ENCODE measurements around the gene TACC2.
"Not testable (repeated sequence)": the region's sequence is repeated elsewhere in the genome, so short reads cannot be mapped to it uniquely, and the experiment has no call there.

TACC2 gene, protein sequence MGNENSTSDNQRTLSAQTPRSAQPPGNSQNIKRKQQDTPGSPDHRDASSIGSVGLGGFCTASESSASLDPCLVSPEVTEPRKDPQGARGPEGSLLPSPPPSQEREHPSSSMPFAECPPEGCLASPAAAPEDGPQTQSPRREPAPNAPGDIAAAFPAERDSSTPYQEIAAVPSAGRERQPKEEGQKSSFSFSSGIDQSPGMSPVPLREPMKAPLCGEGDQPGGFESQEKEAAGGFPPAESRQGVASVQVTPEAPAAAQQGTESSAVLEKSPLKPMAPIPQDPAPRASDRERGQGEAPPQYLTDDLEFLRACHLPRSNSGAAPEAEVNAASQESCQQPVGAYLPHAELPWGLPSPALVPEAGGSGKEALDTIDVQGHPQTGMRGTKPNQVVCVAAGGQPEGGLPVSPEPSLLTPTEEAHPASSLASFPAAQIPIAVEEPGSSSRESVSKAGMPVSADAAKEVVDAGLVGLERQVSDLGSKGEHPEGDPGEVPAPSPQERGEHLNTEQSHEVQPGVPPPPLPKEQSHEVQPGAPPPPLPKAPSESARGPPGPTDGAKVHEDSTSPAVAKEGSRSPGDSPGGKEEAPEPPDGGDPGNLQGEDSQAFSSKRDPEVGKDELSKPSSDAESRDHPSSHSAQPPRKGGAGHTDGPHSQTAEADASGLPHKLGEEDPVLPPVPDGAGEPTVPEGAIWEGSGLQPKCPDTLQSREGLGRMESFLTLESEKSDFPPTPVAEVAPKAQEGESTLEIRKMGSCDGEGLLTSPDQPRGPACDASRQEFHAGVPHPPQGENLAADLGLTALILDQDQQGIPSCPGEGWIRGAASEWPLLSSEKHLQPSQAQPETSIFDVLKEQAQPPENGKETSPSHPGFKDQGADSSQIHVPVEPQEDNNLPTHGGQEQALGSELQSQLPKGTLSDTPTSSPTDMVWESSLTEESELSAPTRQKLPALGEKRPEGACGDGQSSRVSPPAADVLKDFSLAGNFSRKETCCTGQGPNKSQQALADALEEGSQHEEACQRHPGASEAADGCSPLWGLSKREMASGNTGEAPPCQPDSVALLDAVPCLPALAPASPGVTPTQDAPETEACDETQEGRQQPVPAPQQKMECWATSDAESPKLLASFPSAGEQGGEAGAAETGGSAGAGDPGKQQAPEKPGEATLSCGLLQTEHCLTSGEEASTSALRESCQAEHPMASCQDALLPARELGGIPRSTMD (N-terminal part only)

GRCh38 chr10:121988361-121989324 is at the start of gene TACC2:
Gene TACC2 (plus strand): TSS chr10:121989163. CDS start chr10:122021982, 32,819 bp downstream.
- no peak for DNase-seq (ENCODE audit: low read depth)

- no peak for DNase-seq (ENCODE audit: low read depth)
Measured at GRCh38 chr10:121941532-121941931, 47.4 kb upstream of the TACC2 start.

- peak; percentile 83 for DNase-seq (ENCODE audit: low read depth)
Measured at GRCh38 chr10:121942749-121943416, 46.1 kb upstream of the TACC2 start.

- DNase-seq (ENCODE audit: low read depth), result no peak
Measured at GRCh38 chr10:121947343-121948330, 41.3 kb upstream of the TACC2 start.

- DNase-seq (ENCODE audit: low read depth), result no peak
Measured at GRCh38 chr10:121949049-121949448, 39.9 kb upstream of the TACC2 start.

DNA sequence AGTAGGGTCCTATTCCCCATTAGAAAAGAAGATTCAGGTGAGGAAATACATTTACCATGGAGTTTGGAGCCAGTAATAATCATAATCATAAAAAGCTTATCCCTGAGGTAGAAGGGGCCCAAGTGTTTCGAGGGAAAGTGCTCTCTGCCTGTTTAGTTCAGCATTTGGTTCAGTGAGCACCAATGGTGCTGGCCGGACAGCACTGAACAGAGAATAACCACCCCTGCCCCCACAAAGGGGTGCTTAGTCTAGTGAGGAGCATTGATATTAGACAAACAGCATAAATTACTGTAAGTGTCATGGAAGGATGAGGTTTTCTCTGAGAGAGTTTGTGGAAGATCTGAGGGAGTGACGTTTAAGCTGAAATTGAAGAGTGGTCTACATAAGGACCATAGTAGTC is 39.5 kb upstream of the TACC2 start:
- DNase-seq (ENCODE audit: low read depth), result no peak

GRCh38 chr10:121952226-121952625 is 36.7 kb upstream of the TACC2 start:
- DNase-seq (ENCODE audit: low read depth), result no peak

- DNase-seq (ENCODE audit: low read depth), result no peak
Measured at GRCh38 chr10:121956111-121957061, 32.6 kb upstream of the TACC2 start.

DNA sequence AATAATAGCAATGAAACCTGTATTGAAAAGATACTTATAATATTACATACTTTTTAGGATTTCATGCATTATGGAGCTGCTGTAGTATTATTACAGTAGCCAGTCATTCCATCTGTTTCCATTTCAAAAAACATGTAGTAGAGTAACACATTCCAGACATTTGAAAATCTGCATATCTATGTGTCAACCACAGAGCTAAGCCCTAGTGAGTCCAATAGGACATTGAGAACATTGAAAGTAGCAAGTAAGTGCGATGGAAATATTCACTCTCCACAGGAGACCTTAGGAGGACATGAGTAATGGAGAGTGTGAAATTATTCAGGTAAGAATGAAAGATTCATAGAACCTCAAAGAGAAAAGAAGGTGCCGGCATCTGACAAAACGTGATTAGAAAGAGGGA is 29.3 kb upstream of the TACC2 start:
- no peak for DNase-seq (ENCODE audit: low read depth)

DNA sequence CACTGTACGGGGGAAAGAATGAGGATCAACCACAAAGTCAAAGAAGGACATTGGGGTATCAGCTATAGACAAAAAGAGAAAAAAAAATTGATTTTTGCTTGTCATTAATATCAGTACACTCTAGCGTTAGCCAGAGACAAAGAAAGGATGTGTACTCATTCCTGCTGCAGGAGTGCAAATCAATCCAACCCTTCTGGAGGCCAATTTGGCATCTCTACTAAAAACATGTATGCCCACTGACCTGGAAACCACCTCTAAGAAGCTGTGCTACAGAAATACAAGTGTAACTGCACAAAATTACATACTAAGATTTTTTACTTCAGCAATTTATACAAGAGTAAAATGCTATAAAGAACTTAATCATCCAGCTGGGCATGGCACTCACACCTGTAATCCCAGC is 27.5 kb upstream of the TACC2 start:
- no peak for DNase-seq (ENCODE audit: low read depth)

GRCh38 chr10:121965996-121966395 is 23.0 kb upstream of the TACC2 start:
- DNase-seq (ENCODE audit: low read depth), result no peak

- DNase-seq (ENCODE audit: low read depth), result not testable (repeated sequence)
Measured at GRCh38 chr10:121969086-121969485, 19.9 kb upstream of the TACC2 start.

DNA sequence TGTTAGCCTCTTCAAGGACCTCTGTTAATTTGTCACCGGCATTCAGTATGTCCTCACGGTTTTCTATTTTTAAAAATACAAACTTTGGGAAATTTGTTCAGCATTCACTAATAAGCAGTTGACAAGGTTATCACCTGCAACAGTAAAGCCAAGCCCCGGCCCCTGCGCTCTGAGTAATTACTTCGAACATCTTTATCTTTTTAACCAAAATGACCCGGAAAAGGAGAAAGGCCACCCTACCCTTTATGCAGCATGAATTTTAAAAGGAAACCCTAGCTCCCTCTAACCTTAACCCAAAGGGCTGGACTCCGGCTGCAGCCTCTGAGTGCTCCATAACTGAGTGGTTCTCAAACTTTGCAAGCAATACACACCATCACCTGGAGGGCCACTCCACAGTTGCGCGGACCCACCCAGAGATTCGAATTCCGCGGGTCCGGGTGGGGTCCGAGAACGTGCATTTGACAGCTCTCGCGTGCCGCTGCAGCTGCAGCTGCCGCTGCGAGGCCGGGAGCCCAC is 14.9 kb upstream of the TACC2 start:
- DNase-seq (ENCODE audit: low read depth), result no peak

DNA sequence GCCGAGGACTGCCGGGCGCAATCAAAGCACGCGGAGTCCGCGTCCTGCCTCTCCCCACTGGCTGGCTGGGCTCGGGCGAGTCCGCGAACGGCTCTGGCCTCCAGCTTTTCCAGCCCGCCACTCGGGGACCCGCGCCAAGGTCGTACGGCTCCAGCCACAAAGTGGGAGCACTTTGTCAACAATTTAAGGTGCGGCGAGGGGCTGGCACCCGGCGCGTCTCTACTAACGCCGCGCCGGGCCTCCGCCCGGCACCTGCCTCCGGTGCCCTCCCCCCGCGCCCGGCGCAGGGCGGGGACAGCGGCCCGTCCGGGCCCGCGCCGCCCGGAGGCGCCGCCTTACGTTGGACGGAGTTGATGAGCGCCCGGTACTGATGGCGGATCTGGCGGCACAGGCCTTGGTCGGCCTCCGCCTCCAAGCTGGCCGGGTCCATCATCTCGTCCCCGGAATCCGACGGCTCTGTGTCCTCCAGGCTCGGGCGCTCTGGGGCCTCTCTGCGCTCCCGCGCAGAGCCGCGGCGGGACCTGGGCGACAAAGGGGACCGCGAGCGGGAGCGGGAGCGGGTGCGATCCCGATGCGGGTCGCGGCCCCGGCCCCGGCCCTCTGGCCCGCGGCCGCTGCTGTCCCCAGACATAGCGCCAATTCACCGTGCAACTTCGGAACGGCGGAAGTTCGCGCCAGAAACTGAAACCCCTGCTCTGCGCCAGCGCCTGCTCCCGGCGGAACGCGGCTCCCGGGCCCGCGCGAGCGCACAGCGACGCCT is 14.2 kb upstream of the TACC2 start, which contains the start of gene NSMCE4A:
Gene NSMCE4A (minus strand): TSS at position 683 of the 760 bp plus-strand sequence. CDS start 52 bp downstream, at position 631.
- DNase-seq (ENCODE audit: low read depth), result peak; percentile 33

GRCh38 chr10:121975295-121976086 is 13.5 kb upstream of the TACC2 start:
- no peak for DNase-seq (ENCODE audit: low read depth)

DNA sequence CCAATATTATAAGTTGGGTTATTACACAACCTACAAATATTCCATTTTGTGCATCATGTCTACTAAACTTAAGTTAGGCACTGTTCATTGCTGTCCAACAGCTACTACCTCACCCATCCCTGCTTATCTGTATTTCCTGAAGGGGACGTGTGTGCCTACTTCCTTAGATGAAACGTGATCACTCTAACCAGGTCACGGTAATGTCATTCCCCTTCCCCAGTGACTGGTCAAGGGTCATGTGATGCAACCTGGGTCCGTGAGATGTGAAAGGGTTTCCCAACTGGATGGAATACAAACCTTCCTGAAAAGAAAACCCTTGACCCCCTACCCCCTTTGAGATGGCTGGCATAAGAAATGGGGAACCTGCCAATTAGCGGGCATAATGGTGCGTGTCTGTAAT is 12.4 kb upstream of the TACC2 start:
- DNase-seq (ENCODE audit: low read depth), result no peak
